T-helper 2 cell treated with Interferon-gamma antibody and Interleukin-4, amounts not matched to agents 5 μg/mL and 100 μg/mL, for 36 hours (primary cell): Measurements from ENCODE around the gene RBM28.
"Not testable (repeated sequence)": the region's sequence is repeated elsewhere in the genome, so short reads cannot be mapped to it uniquely, and the experiment has no call there.

Experiments used
- DNase-seq: peaks from one replicate; pipeline ENCODE4 v3.0.0; 2021; ENCODE audit warnings: low spot score
- H3K27ac Mint-ChIP-seq: one replicate; pipeline ENCODE4 v1.8.0; 2021; ENCODE audit warnings: mild to moderate bottlenecking, mixed read lengths
- H3K27me3 Mint-ChIP-seq: one replicate; pipeline ENCODE4 v1.8.0; 2021; ENCODE audit warnings: low read depth, mixed read lengths
- H3K36me3 Mint-ChIP-seq: one replicate; pipeline ENCODE4 v1.8.0; 2021; ENCODE audit warnings: low read depth, mixed read lengths
- H3K4me1 Mint-ChIP-seq: one replicate; pipeline ENCODE4 v1.8.0; 2021; ENCODE audit warnings: low read depth, mixed read lengths
- H3K4me3 Mint-ChIP-seq: one replicate; pipeline ENCODE4 v1.8.0; 2022; ENCODE audit warnings: mild to moderate bottlenecking, moderate library complexity, mixed read lengths
- H3K9me3 Mint-ChIP-seq: one replicate; pipeline ENCODE4 v1.8.0; 2021; ENCODE audit warnings: mixed read lengths

The RBM28 gene

DNA sequence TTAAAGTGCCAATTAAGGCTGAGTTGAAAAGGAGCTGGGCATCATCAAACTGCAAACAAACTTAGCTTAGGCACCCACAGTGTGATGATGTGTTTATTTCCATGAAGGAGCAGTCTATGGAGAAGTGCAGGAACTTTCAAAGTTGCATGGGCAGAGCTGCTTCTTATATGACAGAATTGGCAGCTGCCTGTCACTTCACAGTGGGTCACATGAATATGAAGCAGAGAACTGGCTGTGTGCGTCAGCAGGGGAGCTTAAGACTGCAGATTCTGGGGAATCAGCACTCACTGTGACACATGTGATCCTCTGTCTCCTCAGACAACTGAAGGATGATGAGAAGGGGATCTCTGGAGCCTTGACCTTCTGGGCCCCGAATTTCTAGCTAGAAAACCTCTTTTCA lies 36.6 kb downstream of the RBM28 start:
- Mint-ChIP-seq H3K36me3 (peaks cover 40% of the 10 kb centered on the region), H3K4me1 (no peaks in the 10 kb centered on the region), H3K27me3 (no peaks in the 10 kb centered on the region), H3K4me3 (no peak overlapping the region), H3K27ac (no peak overlapping the region), H3K9me3 (no peaks in the 10 kb centered on the region)
- DNase-seq: no peak

DNA sequence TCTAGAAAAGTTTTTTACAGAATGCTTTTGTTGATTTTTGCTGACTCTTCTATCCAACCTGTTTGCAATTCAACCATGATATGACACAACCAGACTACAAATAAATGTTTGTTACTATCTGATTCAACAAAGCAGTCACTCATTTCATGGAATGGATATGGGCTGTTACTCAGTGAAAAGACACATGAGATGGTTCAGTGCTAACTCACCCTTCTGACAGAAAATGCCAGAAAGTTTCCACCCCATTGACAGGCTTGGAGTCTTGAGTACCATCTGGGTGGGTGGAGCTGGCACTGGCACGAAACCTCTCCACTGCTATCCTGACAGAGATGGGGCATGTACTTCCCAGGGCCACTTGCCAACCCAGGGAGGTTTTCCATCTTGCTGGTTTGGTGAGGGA lies 39.5 kb downstream of the RBM28 start:
- H3K9me3 Mint-ChIP-seq: no peaks in the 10 kb centered on the region
- H3K27ac Mint-ChIP-seq: no peak overlapping the region
- H3K4me1 Mint-ChIP-seq: no peaks in the 10 kb centered on the region
- no peaks in the 10 kb centered on the region for H3K27me3 Mint-ChIP-seq
- peaks cover 28% of the 10 kb centered on the region for H3K36me3 Mint-ChIP-seq
- no peak for DNase-seq
- H3K4me3 Mint-ChIP-seq: no peak overlapping the region

DNA sequence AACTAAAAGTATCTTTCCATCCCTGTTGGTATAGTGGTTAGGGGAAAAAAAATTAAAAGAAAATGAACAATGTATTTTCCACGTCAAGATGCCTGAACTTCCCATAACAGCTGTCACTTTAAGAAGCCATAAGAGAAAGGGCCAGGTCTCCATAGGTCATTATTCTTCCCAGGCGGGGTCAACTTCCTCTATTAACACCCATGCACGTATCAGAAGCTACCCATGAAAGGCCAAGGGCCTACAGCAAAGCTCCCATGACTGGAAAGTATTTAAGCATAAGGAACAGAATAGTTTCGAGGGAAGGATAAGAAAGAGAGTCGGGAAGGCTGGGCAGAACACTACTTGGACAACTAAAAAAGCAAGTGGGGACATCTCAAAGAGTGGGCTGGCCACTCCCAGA lies 40.1 kb downstream of the RBM28 start:
- H3K9me3 Mint-ChIP-seq: no peaks in the 10 kb centered on the region
- H3K36me3 Mint-ChIP-seq: peaks cover 25% of the 10 kb centered on the region
- H3K4me1 Mint-ChIP-seq: no peaks in the 10 kb centered on the region
- H3K27ac Mint-ChIP-seq: no peak overlapping the region
- DNase-seq: no peak
- no peaks in the 10 kb centered on the region for H3K27me3 Mint-ChIP-seq
- no peak overlapping the region for H3K4me3 Mint-ChIP-seq

GRCh38 chr7:128303133-128303532 lies 40.6 kb downstream of the RBM28 start:
- Mint-ChIP-seq H3K4me1 (no peaks in the 10 kb centered on the region), H3K27ac (no peak overlapping the region), H3K9me3 (no peaks in the 10 kb centered on the region), H3K27me3 (no peaks in the 10 kb centered on the region), H3K4me3 (no peak overlapping the region), H3K36me3 (peaks cover 22% of the 10 kb centered on the region)
- DNase-seq: no peak

GRCh38 chr7:128302139-128302538 lies 41.6 kb downstream of the RBM28 start:
- Mint-ChIP-seq H3K4me3 (no peak overlapping the region), H3K27ac (no peak overlapping the region), H3K27me3 (no peaks in the 10 kb centered on the region), H3K36me3 (peaks cover 22% of the 10 kb centered on the region), H3K9me3 (no peaks in the 10 kb centered on the region), H3K4me1 (no peaks in the 10 kb centered on the region)
- DNase-seq: no peak

- Mint-ChIP-seq H3K9me3 (no peaks in the 10 kb centered on the region), H3K36me3 (peaks cover 9% of the 10 kb centered on the region), H3K4me3 (no peak overlapping the region), H3K27me3 (no peaks in the 10 kb centered on the region), H3K27ac (no peak overlapping the region), H3K4me1 (no peaks in the 10 kb centered on the region)
- DNase-seq: no peak
Observed at GRCh38 chr7:128299109-128299607, 44.5 kb downstream of the RBM28 start.

DNA sequence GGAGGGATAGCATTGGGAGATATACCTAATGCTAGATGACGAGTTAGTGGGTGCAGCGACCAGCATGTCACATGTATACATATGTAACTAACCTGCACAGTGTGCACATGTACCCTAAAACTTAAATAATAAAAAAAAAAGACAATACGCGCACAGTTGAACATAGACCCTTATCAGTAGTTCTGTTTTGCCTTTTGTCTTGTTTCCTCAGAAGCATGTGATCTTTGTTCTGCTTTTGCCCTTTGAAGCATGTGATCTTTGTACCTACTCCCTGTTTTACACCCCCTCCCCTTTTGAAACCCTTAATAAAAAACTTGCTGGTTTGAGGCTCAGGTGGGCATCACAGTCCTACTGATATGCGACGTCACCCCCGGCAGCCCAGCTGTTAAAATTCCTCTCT lies 45.7 kb downstream of the RBM28 start:
- not testable (repeated sequence) for H3K4me1 Mint-ChIP-seq

GRCh38 chr7:128287556-128287955 lies 56.2 kb downstream of the RBM28 start:
- no peaks in the 10 kb centered on the region for H3K36me3 Mint-ChIP-seq
- H3K9me3 Mint-ChIP-seq: no peaks in the 10 kb centered on the region

More for the DNA sequence above, 45.7 kb downstream of the RBM28 start:
- not testable (repeated sequence) for H3K9me3 Mint-ChIP-seq, H3K27me3 Mint-ChIP-seq, DNase-seq, H3K4me3 Mint-ChIP-seq, H3K27ac Mint-ChIP-seq, H3K36me3 Mint-ChIP-seq

GRCh38 chr7:128284102-128284501 lies 59.6 kb downstream of the RBM28 start:
- Mint-ChIP-seq H3K36me3 (no peaks in the 10 kb centered on the region), H3K27me3 (peaks cover 2% of the 10 kb centered on the region), H3K9me3 (peaks cover 3% of the 10 kb centered on the region), H3K27ac (no peak overlapping the region), H3K4me1 (no peaks in the 10 kb centered on the region), H3K4me3 (no peak overlapping the region)
- no peak for DNase-seq

More at GRCh38 chr7:128287556-128287955, 56.2 kb downstream of the RBM28 start:
- H3K27ac Mint-ChIP-seq: no peak overlapping the region
- no peak overlapping the region for H3K4me3 Mint-ChIP-seq
- H3K4me1 Mint-ChIP-seq: no peaks in the 10 kb centered on the region
- no peak for DNase-seq
- no peaks in the 10 kb centered on the region for H3K27me3 Mint-ChIP-seq

DNA sequence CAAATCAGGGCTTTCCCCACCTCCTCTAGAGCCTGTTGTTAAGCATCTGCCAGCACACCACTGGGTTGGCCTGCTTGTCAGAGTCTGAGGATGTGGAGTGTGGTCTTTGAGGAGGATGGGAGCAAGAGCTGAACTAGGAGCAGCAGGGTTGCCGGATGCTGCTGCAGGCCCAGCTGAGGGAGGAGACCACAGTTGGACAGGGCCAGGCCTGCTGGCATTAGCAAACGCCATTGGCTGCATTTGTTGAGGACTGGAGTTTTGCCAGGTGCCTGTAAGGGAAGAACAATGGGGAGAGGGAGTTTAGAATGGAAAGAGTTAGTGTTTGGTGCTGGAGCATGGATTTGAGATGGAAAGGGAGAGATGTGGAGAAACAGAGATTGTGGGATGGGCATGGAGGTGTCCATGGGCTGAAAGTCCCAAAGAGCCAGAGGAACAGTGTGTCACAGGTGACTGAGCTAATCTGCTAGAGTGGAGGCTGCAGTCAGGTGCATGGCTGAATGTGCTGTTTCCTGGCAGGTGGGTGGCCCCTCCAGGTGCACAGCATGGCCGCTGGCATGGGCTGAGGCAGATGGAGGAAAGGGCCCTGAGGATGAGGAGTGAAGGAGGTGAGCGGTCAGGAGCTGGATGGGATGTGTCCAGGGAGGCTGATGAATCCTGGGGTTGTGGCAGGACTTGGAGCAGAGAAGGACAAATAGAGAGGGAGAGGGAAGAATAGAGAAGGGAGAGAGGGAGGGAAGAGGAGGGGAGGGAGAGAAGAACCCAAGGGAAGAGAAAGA lies 61.9 kb downstream of the RBM28 start:
- no peak overlapping the region for H3K27ac Mint-ChIP-seq
- H3K9me3 Mint-ChIP-seq: peaks cover 3% of the 10 kb centered on the region
- H3K36me3 Mint-ChIP-seq: no peaks in the 10 kb centered on the region
- no peak overlapping the region for H3K4me3 Mint-ChIP-seq
- no peaks in the 10 kb centered on the region for H3K4me1 Mint-ChIP-seq
- DNase-seq: no peak
- H3K27me3 Mint-ChIP-seq: peaks cover 2% of the 10 kb centered on the region

GRCh38 chr7:128280451-128280850 lies 63.3 kb downstream of the RBM28 start:
- H3K27me3 Mint-ChIP-seq, DNase-seq, H3K4me3 Mint-ChIP-seq, H3K9me3 Mint-ChIP-seq, H3K27ac Mint-ChIP-seq, H3K36me3 Mint-ChIP-seq, H3K4me1 Mint-ChIP-seq: not testable (repeated sequence)

DNA sequence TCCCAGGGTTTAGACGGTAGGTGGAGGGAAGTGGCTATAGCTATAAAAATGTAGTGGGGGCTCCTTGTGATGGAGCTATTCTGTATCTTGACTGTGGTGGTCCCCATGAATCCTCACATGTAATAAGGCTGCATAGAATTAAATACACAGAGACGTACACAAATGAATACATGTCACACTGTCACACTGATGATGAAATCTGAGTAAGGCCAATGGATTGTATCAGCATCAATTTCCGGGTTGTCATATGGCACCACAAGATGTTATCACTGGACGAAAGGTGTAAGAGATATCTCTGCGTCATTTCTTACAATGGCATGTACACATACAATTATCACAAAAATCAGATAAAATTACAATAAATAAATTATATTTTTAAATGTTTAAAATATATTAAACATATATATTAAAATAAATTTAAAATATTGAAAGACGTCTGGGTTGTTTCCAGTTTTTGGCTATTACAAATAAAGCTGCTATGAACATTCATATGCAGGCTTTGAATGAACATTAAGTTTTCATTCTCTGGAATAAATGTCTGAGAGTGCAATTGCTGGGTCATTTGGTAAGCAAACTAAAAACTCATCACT lies 64.5 kb downstream of the RBM28 start:
- DNase-seq: no peak
- no peak overlapping the region for H3K4me3 Mint-ChIP-seq
- peaks cover 3% of the 10 kb centered on the region for H3K9me3 Mint-ChIP-seq
- no peaks in the 10 kb centered on the region for H3K36me3 Mint-ChIP-seq
- no peaks in the 10 kb centered on the region for H3K4me1 Mint-ChIP-seq
- H3K27me3 Mint-ChIP-seq: peaks cover 4% of the 10 kb centered on the region
- H3K27ac Mint-ChIP-seq: no peak overlapping the region

DNA sequence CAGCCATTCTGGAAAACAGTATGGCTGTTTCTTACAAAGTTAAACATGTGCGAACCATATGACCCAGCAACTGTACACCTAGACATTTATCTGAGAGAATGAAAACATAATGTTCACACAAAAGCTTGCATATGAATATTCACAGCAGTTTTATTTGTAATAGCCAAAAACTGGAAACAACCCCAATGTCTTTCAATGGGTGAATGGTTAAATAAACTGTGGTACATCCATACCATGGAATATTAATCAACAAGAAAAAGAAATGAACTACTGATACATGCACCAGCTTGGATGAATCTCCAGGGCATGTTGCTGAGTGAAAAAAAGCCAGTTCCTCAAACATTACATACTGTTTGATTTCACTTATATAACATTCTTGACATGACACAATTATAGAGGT lies 65.3 kb downstream of the RBM28 start:
- H3K4me1 Mint-ChIP-seq: no peaks in the 10 kb centered on the region
- peaks cover 3% of the 10 kb centered on the region for H3K9me3 Mint-ChIP-seq
- H3K36me3 Mint-ChIP-seq: no peaks in the 10 kb centered on the region
- no peak overlapping the region for H3K4me3 Mint-ChIP-seq
- peaks cover 8% of the 10 kb centered on the region for H3K27me3 Mint-ChIP-seq
- no peak overlapping the region for H3K27ac Mint-ChIP-seq
- DNase-seq: no peak

DNA sequence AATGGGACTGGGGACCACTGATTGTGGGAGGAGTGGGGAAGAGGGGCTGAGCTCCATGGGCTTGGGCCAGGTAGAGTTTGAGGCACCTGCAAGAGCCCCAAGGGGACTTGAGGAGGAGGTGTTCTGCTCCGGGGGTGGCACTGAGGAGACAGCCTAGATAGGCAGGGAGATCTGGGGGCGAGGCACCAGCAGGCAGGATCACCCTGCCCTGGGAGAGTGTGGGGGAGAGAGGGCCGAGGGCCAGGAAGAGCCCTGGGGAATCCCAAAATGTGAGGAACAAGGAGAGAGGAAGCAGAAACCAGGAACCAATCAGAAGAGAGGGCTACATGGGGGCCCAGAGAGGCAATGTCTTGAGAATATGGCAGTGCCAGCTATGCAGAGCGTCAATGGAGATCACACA lies 68.0 kb downstream of the RBM28 start:
- Mint-ChIP-seq H3K27me3 (peaks cover 25% of the 10 kb centered on the region), H3K36me3 (no peaks in the 10 kb centered on the region)
- DNase-seq: no peak

More for the DNA sequence above, 68.0 kb downstream of the RBM28 start:
- Mint-ChIP-seq H3K9me3 (peaks cover 3% of the 10 kb centered on the region), H3K4me3 (no peak overlapping the region), H3K4me1 (no peaks in the 10 kb centered on the region), H3K27ac (no peak overlapping the region)
